Activated B cell treated with CpG ODN at 0.5 μM for 24 hours (primary cell): ENCODE results near the gene SP4. TPM values are rescaled to one million over a fixed set of nuclear protein-coding genes. Genes with fewer than 3 reads are reported as not detected.
A peak's percentile ranks its signal among the peaks of the same experiment; 100 is the strongest.

Experiments
- ATAC-seq: fragments of 200-7000 bp; cut with Tn5 transposase; one replicate; pipeline ENCODE4 v1.10.0; 2021; ENCODE audit warnings: low read depth, mild to moderate bottlenecking, moderate library complexity
- CTCF ChIA-PET: fragments of 350-600 bp; sonication (Branson Sonifier 250); formaldehyde crosslinking; loops from one replicate; lab custom pipeline; 2021; ENCODE audit warnings: antibody characterized with exemption; lab: Charles Lee
- POLR2A ChIA-PET: fragments of 350-600 bp; sonication (Branson Sonifier 250); formaldehyde crosslinking; loops from one replicate; lab custom pipeline; 2021; ENCODE audit warnings: antibody characterized with exemption; lab: Charles Lee
- DNase-seq: peaks from one replicate; pipeline ENCODE4 v3.0.0; 2022
- H3K27ac Mint-ChIP-seq: one replicate; pipeline ENCODE4 v1.8.0; 2020; ENCODE audit warnings: mixed read lengths
- H3K27me3 Mint-ChIP-seq: one replicate; pipeline ENCODE4 v1.8.0; 2021; ENCODE audit warnings: mixed read lengths
- H3K36me3 Mint-ChIP-seq: one replicate; pipeline ENCODE4 v1.8.0; 2021; ENCODE audit warnings: low read depth, mixed read lengths
- H3K4me1 Mint-ChIP-seq: one replicate; pipeline ENCODE4 v1.8.0; 2021; ENCODE audit warnings: mixed read lengths
- H3K4me3 Mint-ChIP-seq: one replicate; pipeline ENCODE4 v1.8.0; 2020; ENCODE audit warnings: mild to moderate bottlenecking, mixed read lengths
- H3K9me3 Mint-ChIP-seq: one replicate; pipeline ENCODE4 v1.8.0; 2020; ENCODE audit warnings: mixed read lengths
- CTCF ChIP-seq: fragments of 200-600 bp; IDR thresholded peaks from one replicate; pipeline ENCODE4 v1.8.0; 2022; ENCODE audit warnings: antibody characterized with exemption, mild to moderate bottlenecking
- intact Hi-C: fragments of 100-400 bp; cut with micrococcal nuclease; formaldehyde crosslinking; loops from one replicate; pipeline ENCODE4 v1.15.1; 2024
- total RNA-seq: library from RNA; stranded (reverse); gene quantifications from 2 replicates; pipeline ENCODE4 v1.2.3, GENCODE V29; 2022

The SP4 gene
- total RNA-seq, 1 donor from 2014 or later, result 28.7 TPM

GRCh38 chr7:21543528-21544302 lies 115.8 kb downstream of the SP4 start:
- Mint-ChIP-seq H3K27ac (no peak overlapping the region), H3K4me3 (peak overlapping the region; percentile 47), H3K4me1 (peaks cover 13% of the 10 kb centered on the region), H3K9me3 (no peaks in the 10 kb centered on the region), H3K36me3 (no peaks in the 10 kb centered on the region), H3K27me3 (peaks cover 47% of the 10 kb centered on the region)
- ChIA-PET POLR2A (no interaction called here), CTCF (no interaction called here)
- no peak for DNase-seq
- intact Hi-C loops, result no loop called here
- no peak for TF ChIP-seq CTCF
- ATAC-seq, result no peak

GRCh38 chr7:21544303-21544656 lies 116.4 kb downstream of the SP4 start:
- DNase-seq, result no peak
- no peak for TF ChIP-seq CTCF
- intact Hi-C loops, result no loop called here
- Mint-ChIP-seq H3K9me3 (no peaks in the 10 kb centered on the region), H3K27ac (no peak overlapping the region), H3K4me1 (peaks cover 13% of the 10 kb centered on the region), H3K4me3 (no peak overlapping the region), H3K36me3 (no peaks in the 10 kb centered on the region), H3K27me3 (peaks cover 50% of the 10 kb centered on the region)
- CTCF ChIA-PET, result no interaction called here
- POLR2A ChIA-PET, result no interaction called here
- no peak for ATAC-seq

GRCh38 chr7:21544715-21545114 lies 116.8 kb downstream of the SP4 start:
- POLR2A ChIA-PET, result no interaction called here
- CTCF ChIA-PET, result no interaction called here
- DNase-seq (no peak), ATAC-seq (no peak)
- Mint-ChIP-seq H3K27ac (no peak overlapping the region), H3K4me3 (no peak overlapping the region), H3K4me1 (peaks cover 13% of the 10 kb centered on the region), H3K36me3 (no peaks in the 10 kb centered on the region), H3K9me3 (no peaks in the 10 kb centered on the region), H3K27me3 (peaks cover 48% of the 10 kb centered on the region)
- no peak for TF ChIP-seq CTCF
- intact Hi-C loops, result no loop called here

GRCh38 chr7:21547501-21547900 lies 119.6 kb downstream of the SP4 start:
- POLR2A ChIA-PET, result no interaction called here
- intact Hi-C loops, result no loop called here
- Mint-ChIP-seq H3K36me3 (no peaks in the 10 kb centered on the region), H3K27me3 (peaks cover 35% of the 10 kb centered on the region), H3K9me3 (no peaks in the 10 kb centered on the region), H3K4me3 (no peak overlapping the region), H3K27ac (no peak overlapping the region), H3K4me1 (peaks cover 13% of the 10 kb centered on the region)
- ATAC-seq, result no peak
- CTCF ChIA-PET, result no interaction called here
- no peak for DNase-seq
- TF ChIP-seq CTCF, result no peak

- H3K4me3 Mint-ChIP-seq, result no peak overlapping the region
- ATAC-seq, result no peak
- intact Hi-C loops, result no loop called here
Measured at GRCh38 chr7:21548491-21548890, 120.6 kb downstream of the SP4 start.

More at GRCh38 chr7:21548491-21548890, 120.6 kb downstream of the SP4 start:
- no peak overlapping the region for H3K27ac Mint-ChIP-seq
- no peaks in the 10 kb centered on the region for H3K36me3 Mint-ChIP-seq
- H3K4me1 Mint-ChIP-seq, result peaks cover 8% of the 10 kb centered on the region
- DNase-seq, result no peak
- no peaks in the 10 kb centered on the region for H3K9me3 Mint-ChIP-seq
- ChIA-PET CTCF (no interaction called here), POLR2A (no interaction called here)
- TF ChIP-seq CTCF, result no peak
- peaks cover 31% of the 10 kb centered on the region for H3K27me3 Mint-ChIP-seq
